IMR-90 (cell line): ENCODE measurements around the gene CDH13. TPM values are rescaled to one million over a fixed set of nuclear protein-coding genes. Genes with fewer than 3 reads are reported as not detected.

Source experiments
- ATAC-seq: fragments of 200-7000 bp; cut with Tn5 transposase; 2 replicates; pipeline ENCODE4 v1.9.1; 2020; ENCODE audit warnings: low read depth, mild to moderate bottlenecking, moderate library complexity
- BruUV-seq: library from RNA; stranded (reverse); fragments of 400-500 nt; replicated peaks from 2 replicates; lab custom pipeline; 2021; lab: Mats Ljungman, UMichigan
- CTCF ChIA-PET: fragments of 300-600 bp; formaldehyde crosslinking; extraction: SDS; loops from one replicate; lab custom pipeline; 2021; ENCODE audit warnings: antibody characterized with exemption; lab: Yijun Ruan, JAX
- POLR2A ChIA-PET: fragments of 300-600 bp; sonication (Branson Sonifier 250); formaldehyde crosslinking; loops from one replicate; lab custom pipeline; 2022; ENCODE audit warnings: antibody characterized with exemption; ENCODE audit not compliant: unreplicated experiment; lab: Charles Lee
- DNase-seq: peaks from one replicate; pipeline ENCODE4 v3.0.0; 2013
- H2AFZ ChIP-seq: replicated peaks from 2 replicates; pipeline ENCODE3; 2013; ENCODE audit warnings: low read length, mild to moderate bottlenecking; ENCODE audit not compliant: poor library complexity
- H2AK5ac ChIP-seq: 2 replicates; pipeline ENCODE4 v1.6.1; 2013; ENCODE audit warnings: low read depth, low read length, inconsistent platforms
- H2AK9ac ChIP-seq: replicated peaks from 2 replicates; pipeline ENCODE3; 2013; ENCODE audit warnings: mild to moderate bottlenecking, low read depth, low read length, moderate library complexity; ENCODE audit not compliant: poor library complexity
- H2BK120ac ChIP-seq: 2 replicates; pipeline ENCODE4 v1.6.1; 2013; ENCODE audit warnings: low read depth, low read length, inconsistent platforms
- H2BK15ac ChIP-seq: 3 replicates; pipeline ENCODE4 v1.6.1; 2013; ENCODE audit warnings: low read depth, low read length, inconsistent platforms
- H2BK20ac ChIP-seq: 2 replicates; pipeline ENCODE4 v1.6.1; 2013; ENCODE audit warnings: low read depth, mild to moderate bottlenecking, inconsistent platforms, low read length, moderate library complexity
- H2BK5ac ChIP-seq: 2 replicates; pipeline ENCODE4 v1.6.1; 2013; ENCODE audit warnings: mild to moderate bottlenecking, low read depth, low read length, inconsistent platforms; ENCODE audit not compliant: poor library complexity, severe bottlenecking
- H3K14ac ChIP-seq: replicated peaks from 2 replicates; pipeline ENCODE4 v1.6.1; 2013; ENCODE audit warnings: low read depth, low read length, inconsistent platforms
- H3K18ac ChIP-seq: 2 replicates; pipeline ENCODE4 v1.6.1; 2013; ENCODE audit warnings: low read depth, low read length, control low read depth
- H3K23ac ChIP-seq: 2 replicates; pipeline ENCODE4 v1.6.1; 2013; ENCODE audit warnings: low read depth, low read length, inconsistent platforms
- H3K27ac ChIP-seq: 2 replicates; pipeline ENCODE4 v1.5.1; 2013; ENCODE audit warnings: mild to moderate bottlenecking, control low read depth, low read length; ENCODE audit not compliant: insufficient read depth
- H3K27me3 ChIP-seq: 2 replicates; pipeline ENCODE4 v1.6.1; 2013; ENCODE audit warnings: low read length; ENCODE audit not compliant: control insufficient read depth, insufficient read depth
- H3K36me3 ChIP-seq: 2 replicates; pipeline ENCODE4 v1.6.1; 2013; ENCODE audit warnings: low read length, mixed read lengths; ENCODE audit not compliant: control insufficient read depth, insufficient read depth
- H3K4ac ChIP-seq: 2 replicates; pipeline ENCODE4 v1.6.1; 2013; ENCODE audit warnings: low read depth, low read length, inconsistent platforms
- H3K4me1 ChIP-seq: 2 replicates; pipeline ENCODE4 v1.6.1; 2013; ENCODE audit warnings: low read length, mixed read lengths; ENCODE audit not compliant: control insufficient read depth, insufficient read depth
- H3K4me2 ChIP-seq: 2 replicates; pipeline ENCODE4 v1.6.1; 2013; ENCODE audit warnings: low read depth, mild to moderate bottlenecking, control low read depth, low read length, moderate library complexity
- H3K4me3 ChIP-seq: 2 replicates; pipeline ENCODE4 v1.5.1; 2013; ENCODE audit warnings: low read depth, mild to moderate bottlenecking, control low read depth, low read length, moderate library complexity; ENCODE audit not compliant: insufficient read depth
- H3K56ac ChIP-seq: 2 replicates; pipeline ENCODE4 v1.6.1; 2013; ENCODE audit warnings: low read length, inconsistent platforms; ENCODE audit not compliant: insufficient read depth; ENCODE audit errors: extremely low read depth
- H3K79me1 ChIP-seq, 2 experiments: 2 replicates each; pipeline ENCODE4 v1.6.1; 2013; ENCODE audit warnings: low read length in 2 of 2, inconsistent platforms in 1 of 2, low read depth in 1 of 2
- H3K9ac ChIP-seq: 2 replicates; pipeline ENCODE4 v1.6.1; 2013; ENCODE audit warnings: low read depth, low read length, control low read depth
- H3K9me1 ChIP-seq: 2 replicates; pipeline ENCODE4 v1.6.1; 2013; ENCODE audit warnings: low read length, inconsistent platforms; ENCODE audit not compliant: insufficient read depth
- H3K9me3 ChIP-seq: 2 replicates; pipeline ENCODE4 v1.6.1; 2013; ENCODE audit warnings: low read length; ENCODE audit not compliant: control insufficient read depth, insufficient read depth
- H4K20me1 ChIP-seq: 2 replicates; pipeline ENCODE4 v1.6.1; 2013; ENCODE audit warnings: low read length, inconsistent platforms; ENCODE audit not compliant: insufficient read depth
- H4K5ac ChIP-seq: 2 replicates; pipeline ENCODE4 v1.6.1; 2013; ENCODE audit warnings: mild to moderate bottlenecking, low read depth, low read length, control low read depth
- H4K8ac ChIP-seq, 2 experiments: 2 replicates each; pipeline ENCODE4 v1.6.1; 2013; ENCODE audit warnings: low read depth in 2 of 2, low read length in 2 of 2, control low read depth in 1 of 2, inconsistent platforms in 1 of 2
- H4K91ac ChIP-seq: 2 replicates; pipeline ENCODE4 v1.6.1; 2013; ENCODE audit warnings: low read depth, low read length, inconsistent platforms; ENCODE audit not compliant: insufficient read depth
- BHLHE40 ChIP-seq: fragments of 150-350 bp; IDR thresholded peaks from 2 replicates; pipeline ENCODE4 v1.6.1; 2016; ENCODE audit warnings: mild to moderate bottlenecking, low read depth, low read length
- CEBPB ChIP-seq: IDR thresholded peaks from 2 replicates; pipeline ENCODE4 v1.6.1; 2012; ENCODE audit warnings: low read depth, low read length, improper control_type of control experiment
- CHD1 ChIP-seq: IDR thresholded peaks from 2 replicates; pipeline ENCODE4 v1.6.1; 2012; ENCODE audit warnings: low read depth, low read length, improper control_type of control experiment
- FOS ChIP-seq: fragments of 150-350 bp; IDR thresholded peaks from 2 replicates; pipeline ENCODE4 v1.6.1; 2016; ENCODE audit warnings: low read depth, low read length
- MAFK ChIP-seq: IDR thresholded peaks from 2 replicates; pipeline ENCODE4 v1.6.1; 2012; ENCODE audit warnings: low read depth, low read length, improper control_type of control experiment
- MAZ ChIP-seq: IDR thresholded peaks from 2 replicates; pipeline ENCODE4 v1.6.1; 2012; ENCODE audit warnings: low read depth, mild to moderate bottlenecking, low read length, improper control_type of control experiment, moderate library complexity, borderline replicate concordance
- MXI1 ChIP-seq: IDR thresholded peaks from 2 replicates; pipeline ENCODE4 v1.6.1; 2012; ENCODE audit warnings: low read depth, mild to moderate bottlenecking, low read length, moderate library complexity, borderline replicate concordance
- NFE2L2 ChIP-seq: fragments of 150-350 bp; IDR thresholded peaks from 2 replicates; pipeline ENCODE4 v1.6.1; 2016; ENCODE audit warnings: low read depth, mild to moderate bottlenecking, low read length
- POLR2A ChIP-seq: IDR thresholded peaks from 2 replicates; pipeline ENCODE4 v1.6.1; 2012; ENCODE audit warnings: mild to moderate bottlenecking, low read depth, low read length
- RAD21 ChIP-seq: IDR thresholded peaks from 2 replicates; pipeline ENCODE4 v1.6.1; 2012; ENCODE audit warnings: low read length, improper control_type of control experiment
- RCOR1 ChIP-seq: IDR thresholded peaks from 2 replicates; pipeline ENCODE4 v1.6.1; 2012; ENCODE audit warnings: mild to moderate bottlenecking, low read length, improper control_type of control experiment; ENCODE audit not compliant: insufficient replicate concordance
- RFX5 ChIP-seq: IDR thresholded peaks from 2 replicates; pipeline ENCODE4 v1.8.0; 2012; ENCODE audit warnings: low read depth, mild to moderate bottlenecking, low read length, moderate library complexity
- SMC3 ChIP-seq: fragments of 150-350 bp; IDR thresholded peaks from 2 replicates; pipeline ENCODE4 v1.6.1; 2016; ENCODE audit warnings: low read depth, mild to moderate bottlenecking, antibody characterized with exemption, low read length, moderate library complexity
- WGBS, 2 experiments: methylation state at CpG; one replicate each; pipeline versions ENCODE4 v1.1.5 to v1.1.7; 2013; ENCODE audit warnings: missing lambda C conversion rate in 2 of 2; ENCODE audit not compliant: insufficient read length in 1 of 2; ENCODE audit errors: extremely low coverage in 2 of 2; 5-methylcytosine and 5-hydroxymethylcytosine counted together
- dilution Hi-C: fragments of 300-500 bp; cut with HindIII; formaldehyde crosslinking; loops from one replicate; pipeline ENCODE4 v1.14.3; 2018; ENCODE audit warnings: low sequenced_read_pairs; ENCODE audit not compliant: unreplicated experiment
- in situ Hi-C: fragments of 300-500 bp; cut with MboI; formaldehyde crosslinking; loops from 3 replicates; pipeline ENCODE4 v1.14.3; 2019; ENCODE audit warnings: low sequenced_read_pairs, inconsistent platforms, mixed read lengths
- intact Hi-C: fragments of 100-400 bp; cut with micrococcal nuclease; formaldehyde crosslinking; loops from 2 replicates; pipeline ENCODE4 v1.10.0; 2022
- polyA plus RNA-seq, 3 experiments: library from polyadenylated mRNA; depleted of rRNA; stranded (reverse); fragments of >200 nt; gene quantifications; 2 replicates each; pipeline ENCODE4 v1.2.3, GENCODE V29; 2012; ENCODE audit warnings: low replicate concordance in 1 of 3
- total RNA-seq: library from RNA; depleted of rRNA; stranded (reverse); fragments of >200 nt; gene quantifications from 2 replicates; pipeline ENCODE4 v1.2.3, GENCODE V29; 2012
- TF ChIP-seq, protein P1 (sequence below): fragments of 150-350 bp; IDR thresholded peaks from 2 replicates; pipeline ENCODE4 v1.6.1; 2017; ENCODE audit warnings: mild to moderate bottlenecking, antibody characterized with exemption, low read length, low read depth
- TF ChIP-seq, protein P2 (sequence below): conservative IDR thresholded peaks from 2 replicates; pipeline ENCODE4 v1.5.1; 2012; ENCODE audit warnings: mild to moderate bottlenecking, low read depth, low read length, improper control_type of control experiment
- TF ChIP-seq, protein P3 (sequence below): fragments of 150-350 bp; IDR thresholded peaks from 2 replicates; pipeline ENCODE4 v1.6.1; 2016; ENCODE audit warnings: low read depth, mild to moderate bottlenecking, low read length, moderate library complexity, borderline replicate concordance

The CDH13 gene
- total and polyA plus RNA-seq, 2 of the 4 experiments (the other 2 are of a cell fraction) = 61.6 to 74.7 TPM

DNA sequence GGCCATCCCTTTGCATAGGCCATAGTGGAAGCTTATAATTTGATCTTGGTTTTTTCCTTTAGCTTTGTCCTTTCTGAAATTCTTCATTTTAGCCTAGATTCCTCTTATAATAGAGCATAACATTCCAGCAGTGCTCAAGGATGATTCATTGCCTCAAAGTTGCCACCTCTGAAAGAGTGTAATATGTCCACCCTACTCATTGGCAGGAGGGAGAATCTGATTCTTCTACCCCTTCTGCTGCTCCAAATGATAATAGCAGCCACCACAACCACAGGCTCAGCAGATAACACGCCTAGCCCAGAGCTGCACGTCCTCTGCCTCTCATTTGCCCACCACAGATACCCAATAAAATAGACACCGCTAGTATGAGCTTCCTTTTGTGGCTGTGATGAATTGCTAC lies 843.6 kb downstream of the CDH13 start:
- no peaks in the 10 kb centered on the region for H3K79me1 ChIP-seq
- H2BK20ac ChIP-seq = peak overlapping the region; percentile 29; the same call in 1 of the 2 replicates
- CTCF ChIA-PET = no interaction called here
- no peak overlapping the region for H2BK120ac ChIP-seq
- DNase-seq = peak; percentile 45
- no peaks in the 10 kb centered on the region for H3K9me3 ChIP-seq
- no peak overlapping the region for H3K56ac ChIP-seq
- H3K36me3 ChIP-seq = no peaks in the 10 kb centered on the region
- H3K27me3 ChIP-seq = no peaks in the 10 kb centered on the region
- no peak overlapping the region for H3K4me2 ChIP-seq
- H4K5ac ChIP-seq = no peak overlapping the region
- no TSS peak for BruUV-seq
- TF ChIP-seq RCOR1 (no peak), BHLHE40 (no peak), CEBPB (no peak), SMC3 (no peak), RFX5 (no peak), NFE2L2 (no peak), POLR2A (no peak), MAFK (no peak), RAD21 (no peak), MAZ (no peak), MXI1 (no peak), FOS (no peak), CHD1 (no peak)
- TF ChIP-seq, protein P1, sequence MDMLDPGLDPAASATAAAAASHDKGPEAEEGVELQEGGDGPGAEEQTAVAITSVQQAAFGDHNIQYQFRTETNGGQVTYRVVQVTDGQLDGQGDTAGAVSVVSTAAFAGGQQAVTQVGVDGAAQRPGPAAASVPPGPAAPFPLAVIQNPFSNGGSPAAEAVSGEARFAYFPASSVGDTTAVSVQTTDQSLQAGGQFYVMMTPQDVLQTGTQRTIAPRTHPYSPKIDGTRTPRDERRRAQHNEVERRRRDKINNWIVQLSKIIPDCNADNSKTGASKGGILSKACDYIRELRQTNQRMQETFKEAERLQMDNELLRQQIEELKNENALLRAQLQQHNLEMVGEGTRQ = no peak
- TF ChIP-seq, protein P2, sequence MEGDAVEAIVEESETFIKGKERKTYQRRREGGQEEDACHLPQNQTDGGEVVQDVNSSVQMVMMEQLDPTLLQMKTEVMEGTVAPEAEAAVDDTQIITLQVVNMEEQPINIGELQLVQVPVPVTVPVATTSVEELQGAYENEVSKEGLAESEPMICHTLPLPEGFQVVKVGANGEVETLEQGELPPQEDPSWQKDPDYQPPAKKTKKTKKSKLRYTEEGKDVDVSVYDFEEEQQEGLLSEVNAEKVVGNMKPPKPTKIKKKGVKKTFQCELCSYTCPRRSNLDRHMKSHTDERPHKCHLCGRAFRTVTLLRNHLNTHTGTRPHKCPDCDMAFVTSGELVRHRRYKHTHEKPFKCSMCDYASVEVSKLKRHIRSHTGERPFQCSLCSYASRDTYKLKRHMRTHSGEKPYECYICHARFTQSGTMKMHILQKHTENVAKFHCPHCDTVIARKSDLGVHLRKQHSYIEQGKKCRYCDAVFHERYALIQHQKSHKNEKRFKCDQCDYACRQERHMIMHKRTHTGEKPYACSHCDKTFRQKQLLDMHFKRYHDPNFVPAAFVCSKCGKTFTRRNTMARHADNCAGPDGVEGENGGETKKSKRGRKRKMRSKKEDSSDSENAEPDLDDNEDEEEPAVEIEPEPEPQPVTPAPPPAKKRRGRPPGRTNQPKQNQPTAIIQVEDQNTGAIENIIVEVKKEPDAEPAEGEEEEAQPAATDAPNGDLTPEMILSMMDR = no peak
- TF ChIP-seq, protein P3, sequence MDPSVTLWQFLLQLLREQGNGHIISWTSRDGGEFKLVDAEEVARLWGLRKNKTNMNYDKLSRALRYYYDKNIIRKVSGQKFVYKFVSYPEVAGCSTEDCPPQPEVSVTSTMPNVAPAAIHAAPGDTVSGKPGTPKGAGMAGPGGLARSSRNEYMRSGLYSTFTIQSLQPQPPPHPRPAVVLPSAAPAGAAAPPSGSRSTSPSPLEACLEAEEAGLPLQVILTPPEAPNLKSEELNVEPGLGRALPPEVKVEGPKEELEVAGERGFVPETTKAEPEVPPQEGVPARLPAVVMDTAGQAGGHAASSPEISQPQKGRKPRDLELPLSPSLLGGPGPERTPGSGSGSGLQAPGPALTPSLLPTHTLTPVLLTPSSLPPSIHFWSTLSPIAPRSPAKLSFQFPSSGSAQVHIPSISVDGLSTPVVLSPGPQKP = no peak
- no peak overlapping the region for H3K14ac ChIP-seq
- intact Hi-C loops = no loop called here
- H4K8ac ChIP-seq = no peak overlapping the region
- H4K91ac ChIP-seq = no peak overlapping the region
- H3K9ac ChIP-seq = no peak overlapping the region
- H3K27ac ChIP-seq = no peak overlapping the region
- peak overlapping the region; percentile 27; the same call in 1 of the 2 replicates for H3K4ac ChIP-seq
- H3K4me1 ChIP-seq = peaks cover 2% of the 10 kb centered on the region; the same call in 1 of the 2 replicates
- H3K18ac ChIP-seq = no peak overlapping the region
- H3K23ac ChIP-seq = no peak overlapping the region
- H4K20me1 ChIP-seq = no peaks in the 10 kb centered on the region; the same call in 1 of the 2 replicates
- H2AK5ac ChIP-seq = peak overlapping the region; percentile 65; the same call in 1 of the 2 replicates
- dilution Hi-C loops = no loop called here
- no peak overlapping the region for H2BK15ac ChIP-seq
- H2BK5ac ChIP-seq = peak overlapping the region; percentile 7
- H3K9me1 ChIP-seq = no peaks in the 10 kb centered on the region
- no peak overlapping the region for H2AFZ ChIP-seq
- H3K4me3 ChIP-seq = no peak overlapping the region
- no CpG with 5 or more reads among the region's 3 CpGs for WGBS, 2 experiments
- POLR2A ChIA-PET = no interaction called here
- no peak overlapping the region for H2AK9ac ChIP-seq
- in situ Hi-C loops = no loop called here
- peak; percentile 74 for ATAC-seq
